Parathyroid adenoma (tissue), 2 donors: ENCODE data around the gene PPP1R1C.

Source experiments
- H2AFZ ChIP-seq: fragments of 300-600 bp; sonication (generic); one replicate; pipeline ENCODE4 v1.7.0; 2017; ENCODE audit warnings: antibody characterized with exemption, mild to moderate bottlenecking
- H3K27ac ChIP-seq: fragments of 300-600 bp; sonication (generic); one replicate; pipeline ENCODE4 v1.7.0; 2017
- H3K27me3 ChIP-seq: fragments of 300-600 bp; sonication (generic); one replicate; pipeline ENCODE4 v1.7.0; 2017; ENCODE audit warnings: low read length; ENCODE audit not compliant: control insufficient read depth, insufficient read depth
- H3K36me3 ChIP-seq: fragments of 300-600 bp; sonication (generic); one replicate; pipeline ENCODE4 v1.7.0; 2017; ENCODE audit warnings: low read length; ENCODE audit not compliant: control insufficient read depth, insufficient read depth
- H3K4me1 ChIP-seq: fragments of 300-600 bp; sonication (generic); one replicate; pipeline ENCODE4 v1.7.0; 2017; ENCODE audit warnings: control low read depth
- H3K4me2 ChIP-seq: fragments of 300-600 bp; sonication (generic); one replicate; pipeline ENCODE4 v1.7.0; 2017; ENCODE audit warnings: low read length
- H3K4me3 ChIP-seq: fragments of 300-600 bp; sonication (generic); one replicate; pipeline ENCODE4 v1.7.0; 2017; ENCODE audit warnings: low read depth, low read length
- H3K79me2 ChIP-seq: fragments of 300-600 bp; sonication (generic); one replicate; pipeline ENCODE4 v1.7.0; 2017; ENCODE audit warnings: control low read depth
- H3K9ac ChIP-seq: fragments of 300-600 bp; sonication (generic); one replicate; pipeline ENCODE4 v1.7.0; 2017; ENCODE audit warnings: mild to moderate bottlenecking
- H3K9me3 ChIP-seq: fragments of 300-600 bp; sonication (generic); one replicate; pipeline ENCODE4 v1.7.0; 2017; ENCODE audit warnings: low read length; ENCODE audit not compliant: control insufficient read depth
- TF ChIP-seq, protein P1 (sequence below): fragments of 300-600 bp; sonication (generic); IDR thresholded peaks from one replicate; pipeline ENCODE4 v1.7.0; 2017; ENCODE audit warnings: antibody characterized with exemption, mild to moderate bottlenecking
- donor health status: primary hyperparathyroidism.

The PPP1R1C gene

GRCh38 chr2:182004945-182005520, 19.4 kb downstream of the PPP1R1C start:
- no peaks in the 10 kb centered on the region for H3K9me3 ChIP-seq
- no peak overlapping the region for H3K4me3 ChIP-seq
- H3K9ac ChIP-seq, result no peak overlapping the region
- H3K79me2 ChIP-seq, result no peaks in the 10 kb centered on the region
- H2AFZ ChIP-seq, result no peak overlapping the region
- H3K4me1 ChIP-seq, result no peaks in the 10 kb centered on the region
- no peaks in the 10 kb centered on the region for H3K36me3 ChIP-seq
- H3K4me2 ChIP-seq, result no peak overlapping the region
- no peaks in the 10 kb centered on the region for H3K27me3 ChIP-seq
- TF ChIP-seq, protein P1, sequence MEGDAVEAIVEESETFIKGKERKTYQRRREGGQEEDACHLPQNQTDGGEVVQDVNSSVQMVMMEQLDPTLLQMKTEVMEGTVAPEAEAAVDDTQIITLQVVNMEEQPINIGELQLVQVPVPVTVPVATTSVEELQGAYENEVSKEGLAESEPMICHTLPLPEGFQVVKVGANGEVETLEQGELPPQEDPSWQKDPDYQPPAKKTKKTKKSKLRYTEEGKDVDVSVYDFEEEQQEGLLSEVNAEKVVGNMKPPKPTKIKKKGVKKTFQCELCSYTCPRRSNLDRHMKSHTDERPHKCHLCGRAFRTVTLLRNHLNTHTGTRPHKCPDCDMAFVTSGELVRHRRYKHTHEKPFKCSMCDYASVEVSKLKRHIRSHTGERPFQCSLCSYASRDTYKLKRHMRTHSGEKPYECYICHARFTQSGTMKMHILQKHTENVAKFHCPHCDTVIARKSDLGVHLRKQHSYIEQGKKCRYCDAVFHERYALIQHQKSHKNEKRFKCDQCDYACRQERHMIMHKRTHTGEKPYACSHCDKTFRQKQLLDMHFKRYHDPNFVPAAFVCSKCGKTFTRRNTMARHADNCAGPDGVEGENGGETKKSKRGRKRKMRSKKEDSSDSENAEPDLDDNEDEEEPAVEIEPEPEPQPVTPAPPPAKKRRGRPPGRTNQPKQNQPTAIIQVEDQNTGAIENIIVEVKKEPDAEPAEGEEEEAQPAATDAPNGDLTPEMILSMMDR, result no peak
- no peak overlapping the region for H3K27ac ChIP-seq

DNA sequence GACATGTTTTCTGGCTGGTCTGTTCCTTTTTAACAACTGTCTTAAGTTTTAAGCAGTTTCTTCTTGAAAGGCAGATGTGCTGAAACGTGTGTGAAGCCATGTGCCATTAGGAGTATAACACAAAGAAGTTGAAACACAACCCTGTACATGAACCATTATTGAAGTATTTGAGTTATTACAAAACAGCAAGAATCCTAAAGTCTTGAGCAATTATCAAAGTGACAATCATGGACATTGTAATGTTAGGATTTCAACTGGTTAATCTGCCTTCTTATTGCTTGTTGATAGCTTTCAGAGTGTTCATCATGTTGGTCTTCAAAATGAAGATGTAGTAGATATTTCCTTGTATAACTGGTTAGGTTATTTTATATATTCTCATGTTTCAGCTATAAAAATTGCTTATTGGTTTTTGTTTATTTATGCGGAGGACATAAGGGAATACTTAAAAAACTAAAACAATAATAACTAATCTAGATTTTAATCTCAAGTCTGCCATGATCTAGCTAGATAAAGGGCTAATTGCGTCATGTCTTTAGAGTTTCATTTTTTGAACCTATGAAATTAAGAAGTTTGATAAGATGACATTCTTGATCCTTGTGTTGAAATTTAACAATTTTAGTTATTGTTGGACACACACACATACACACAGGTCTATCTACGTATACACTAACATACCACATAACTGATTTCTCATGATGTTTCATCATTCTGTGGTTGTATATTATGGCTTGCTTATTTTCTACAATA, 21.1 kb downstream of the PPP1R1C start:
- H3K27ac ChIP-seq, result no peak overlapping the region
- H2AFZ ChIP-seq, result no peak overlapping the region
- H3K4me3 ChIP-seq, result no peak overlapping the region
- no peaks in the 10 kb centered on the region for H3K9me3 ChIP-seq
- H3K4me2 ChIP-seq, result no peak overlapping the region
- no peaks in the 10 kb centered on the region for H3K27me3 ChIP-seq
- no peaks in the 10 kb centered on the region for H3K36me3 ChIP-seq
- no peaks in the 10 kb centered on the region for H3K4me1 ChIP-seq
- TF ChIP-seq, protein P1, result no peak
- H3K9ac ChIP-seq, result no peak overlapping the region
- H3K79me2 ChIP-seq, result no peaks in the 10 kb centered on the region

DNA sequence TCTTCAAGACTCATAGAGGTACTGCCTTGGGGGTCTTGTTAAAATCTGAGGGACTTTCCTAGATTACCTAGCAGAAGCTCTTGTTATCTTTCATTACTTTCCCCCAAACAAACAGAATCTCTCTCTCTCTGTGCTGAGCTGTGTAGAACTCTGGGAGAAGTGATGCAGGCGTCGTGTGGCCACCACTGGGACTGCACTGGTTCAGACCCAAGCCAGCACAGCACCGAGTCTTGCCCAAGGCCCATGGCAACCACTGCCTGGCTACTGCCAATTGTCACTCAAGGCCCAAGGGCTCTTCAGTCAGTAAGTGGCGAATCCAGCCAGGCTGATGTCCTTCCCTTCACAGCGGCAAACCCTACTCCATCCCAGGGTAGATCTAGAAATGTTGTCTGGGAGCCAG, 28.6 kb downstream of the PPP1R1C start:
- H3K9ac ChIP-seq, result no peak overlapping the region
- no peak overlapping the region for H3K4me2 ChIP-seq
- H3K4me1 ChIP-seq, result no peaks in the 10 kb centered on the region
- TF ChIP-seq, protein P1, result no peak
- H3K4me3 ChIP-seq, result no peak overlapping the region
- no peak overlapping the region for H2AFZ ChIP-seq
- H3K79me2 ChIP-seq, result no peaks in the 10 kb centered on the region
- H3K27ac ChIP-seq, result no peak overlapping the region
- no peaks in the 10 kb centered on the region for H3K9me3 ChIP-seq
- no peaks in the 10 kb centered on the region for H3K36me3 ChIP-seq
- H3K27me3 ChIP-seq, result no peaks in the 10 kb centered on the region

GRCh38 chr2:182015334-182016109, 29.9 kb downstream of the PPP1R1C start:
- no peak overlapping the region for H2AFZ ChIP-seq
- H3K36me3 ChIP-seq, result no peaks in the 10 kb centered on the region
- no peak overlapping the region for H3K9ac ChIP-seq
- H3K27me3 ChIP-seq, result no peaks in the 10 kb centered on the region
- no peak overlapping the region for H3K4me3 ChIP-seq
- no peaks in the 10 kb centered on the region for H3K79me2 ChIP-seq
- no peaks in the 10 kb centered on the region for H3K9me3 ChIP-seq
- H3K27ac ChIP-seq, result no peak overlapping the region
- no peaks in the 10 kb centered on the region for H3K4me1 ChIP-seq
- TF ChIP-seq, protein P1, result no peak
- H3K4me2 ChIP-seq, result no peak overlapping the region
